ENCODE data around the gene HTR2B.

DNA sequence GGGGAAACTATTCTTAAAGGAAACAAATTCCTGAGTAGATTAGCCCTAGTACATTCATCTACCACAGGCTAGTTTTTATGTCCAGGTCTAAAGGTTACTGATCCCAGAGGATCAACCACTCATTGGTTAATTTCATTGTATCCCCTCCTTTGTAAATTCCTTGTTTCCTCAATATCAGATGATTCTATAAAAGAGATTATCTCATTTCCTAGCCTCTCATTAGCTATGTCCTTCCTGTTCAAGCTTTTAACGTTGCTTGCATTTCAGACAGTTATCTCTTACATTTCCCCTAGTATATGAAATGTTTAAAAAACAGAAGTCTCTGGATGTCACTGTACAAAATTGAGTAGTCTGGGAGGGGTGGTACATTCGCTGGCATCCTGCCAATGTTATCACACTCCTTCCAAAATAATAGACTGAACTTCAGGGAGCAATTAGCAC lies 49.4 kb upstream of the HTR2B start:
- TF ChIP-seq, protein P1, sequence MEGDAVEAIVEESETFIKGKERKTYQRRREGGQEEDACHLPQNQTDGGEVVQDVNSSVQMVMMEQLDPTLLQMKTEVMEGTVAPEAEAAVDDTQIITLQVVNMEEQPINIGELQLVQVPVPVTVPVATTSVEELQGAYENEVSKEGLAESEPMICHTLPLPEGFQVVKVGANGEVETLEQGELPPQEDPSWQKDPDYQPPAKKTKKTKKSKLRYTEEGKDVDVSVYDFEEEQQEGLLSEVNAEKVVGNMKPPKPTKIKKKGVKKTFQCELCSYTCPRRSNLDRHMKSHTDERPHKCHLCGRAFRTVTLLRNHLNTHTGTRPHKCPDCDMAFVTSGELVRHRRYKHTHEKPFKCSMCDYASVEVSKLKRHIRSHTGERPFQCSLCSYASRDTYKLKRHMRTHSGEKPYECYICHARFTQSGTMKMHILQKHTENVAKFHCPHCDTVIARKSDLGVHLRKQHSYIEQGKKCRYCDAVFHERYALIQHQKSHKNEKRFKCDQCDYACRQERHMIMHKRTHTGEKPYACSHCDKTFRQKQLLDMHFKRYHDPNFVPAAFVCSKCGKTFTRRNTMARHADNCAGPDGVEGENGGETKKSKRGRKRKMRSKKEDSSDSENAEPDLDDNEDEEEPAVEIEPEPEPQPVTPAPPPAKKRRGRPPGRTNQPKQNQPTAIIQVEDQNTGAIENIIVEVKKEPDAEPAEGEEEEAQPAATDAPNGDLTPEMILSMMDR (IDR thresholded peaks at IDR 0.05 in 2 of 3, conservative IDR thresholded peaks at IDR 0.05 in 1 of 3; ENCODE audit: borderline replicate concordance in 1 of 3, insufficient read depth in 1 of 3, low read depth in 2 of 3, low read length in 2 of 3) = no peak
- TF ChIP-seq ZFX (IDR thresholded peaks at IDR 0.05) = no peak
- no peak for TF ChIP-seq POLR2AphosphoS5 (IDR thresholded peaks at IDR 0.05; ENCODE audit: low read depth, low read length)
- no peak for TF ChIP-seq POLR2A (IDR thresholded peaks at IDR 0.05; ENCODE audit: borderline replicate concordance, extremely low read depth, insufficient read depth, insufficient read length)
- TF ChIP-seq EZH2 (IDR thresholded peaks at IDR 0.05) = no peak
- TF ChIP-seq TCF7L2 (IDR thresholded peaks at IDR 0.05; ENCODE audit: borderline replicate concordance, extremely low read depth, insufficient read depth, insufficient read length) = no peak
- TF ChIP-seq, protein P2, sequence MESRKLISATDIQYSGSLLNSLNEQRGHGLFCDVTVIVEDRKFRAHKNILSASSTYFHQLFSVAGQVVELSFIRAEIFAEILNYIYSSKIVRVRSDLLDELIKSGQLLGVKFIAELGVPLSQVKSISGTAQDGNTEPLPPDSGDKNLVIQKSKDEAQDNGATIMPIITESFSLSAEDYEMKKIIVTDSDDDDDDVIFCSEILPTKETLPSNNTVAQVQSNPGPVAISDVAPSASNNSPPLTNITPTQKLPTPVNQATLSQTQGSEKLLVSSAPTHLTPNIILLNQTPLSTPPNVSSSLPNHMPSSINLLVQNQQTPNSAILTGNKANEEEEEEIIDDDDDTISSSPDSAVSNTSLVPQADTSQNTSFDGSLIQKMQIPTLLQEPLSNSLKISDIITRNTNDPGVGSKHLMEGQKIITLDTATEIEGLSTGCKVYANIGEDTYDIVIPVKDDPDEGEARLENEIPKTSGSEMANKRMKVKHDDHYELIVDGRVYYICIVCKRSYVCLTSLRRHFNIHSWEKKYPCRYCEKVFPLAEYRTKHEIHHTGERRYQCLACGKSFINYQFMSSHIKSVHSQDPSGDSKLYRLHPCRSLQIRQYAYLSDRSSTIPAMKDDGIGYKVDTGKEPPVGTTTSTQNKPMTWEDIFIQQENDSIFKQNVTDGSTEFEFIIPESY (IDR thresholded peaks at IDR 0.05; ENCODE audit: extremely low read depth, insufficient replicate concordance, low read length) = no peak
